Left lung (tissue), 10 donors: ENCODE results near the gene BMPR1B. TPM values are rescaled to one million over a fixed set of nuclear protein-coding genes. Genes with fewer than 3 reads are reported as not detected.

Experiments
- ATAC-seq: fragments of 200-7000 bp; cut with Tn5 transposase; one replicate; pipeline ENCODE4 v1.9.1; 2020; ENCODE audit warnings: moderate library complexity
- DNase-seq, 4 donors: peaks; one replicate each; pipeline ENCODE4 v3.0.0-alpha.2; 2013 to 2020
- H3K27ac ChIP-seq, 2 donors: fragments of 200-600 bp; sonication (generic) in 1 of 2; one replicate each; pipeline versions ENCODE4 v1.5.0 to v1.8.0; 2020 to 2021
- H3K27me3 ChIP-seq, 2 donors: fragments of 200-600 bp; sonication (generic) in 1 of 2; one replicate each; pipeline versions ENCODE4 v1.5.0 to v1.8.0; 2020 to 2021
- H3K36me3 ChIP-seq, 2 donors: fragments of 200-600 bp; sonication (generic) in 1 of 2; one replicate each; pipeline versions ENCODE4 v1.5.0 to v1.8.0; 2020 to 2021
- H3K4me1 ChIP-seq, 2 donors: fragments of 200-600 bp; one replicate each; pipeline ENCODE4 v1.8.0; 2021
- H3K4me3 ChIP-seq, 2 donors: fragments of 200-600 bp; sonication (generic) in 1 of 2; one replicate each; pipeline versions ENCODE4 v1.5.0 to v1.8.0; 2020 to 2021; ENCODE audit warnings: mild to moderate bottlenecking in 1 of 2
- H3K9me3 ChIP-seq, 2 donors: fragments of 200-600 bp; sonication (generic) in 1 of 2; one replicate each; pipeline versions ENCODE4 v1.5.0 to v1.8.0; 2020 to 2021
- intact Hi-C, 2 donors: fragments of 100-400 bp; cut with DNase I; formaldehyde crosslinking; loops; one replicate each; pipeline versions ENCODE4 v1.11.2 to v1.14.2; 2022
- polyA plus RNA-seq, 6 donors: library from polyadenylated mRNA; unstranded; fragments of 120-200 nt; gene quantifications; one replicate each; pipeline ENCODE4 v1.2.1, GENCODE V29; 2013; ENCODE audit not compliant: insufficient read length in 6 of 6
- total RNA-seq, 2 donors: library from RNA; stranded (reverse); fragmentation: NEBNext Ultra II Directional; extraction: Animal tissue kit (Norgen Biotek cat#: 25700); gene quantifications; one replicate each; pipeline ENCODE4 v1.2.1, GENCODE V29; 2021
- TF ChIP-seq, protein P1 (sequence below), 2 donors: fragments of 200-600 bp; sonication (generic) in 1 of 2; IDR thresholded peaks; one replicate each; pipeline versions ENCODE4 v1.5.0 to v1.8.0; 2021; ENCODE audit warnings: antibody characterized with exemption in 2 of 2
- donor health status: DM: no; HTN: yes; CAD: no.
- donor health status: DM: no; HTN: no; CAD: no.

Gene BMPR1B
- total and polyA plus RNA-seq, 8 donors = 0.61 to 3.3 (median 1.1) TPM

DNA sequence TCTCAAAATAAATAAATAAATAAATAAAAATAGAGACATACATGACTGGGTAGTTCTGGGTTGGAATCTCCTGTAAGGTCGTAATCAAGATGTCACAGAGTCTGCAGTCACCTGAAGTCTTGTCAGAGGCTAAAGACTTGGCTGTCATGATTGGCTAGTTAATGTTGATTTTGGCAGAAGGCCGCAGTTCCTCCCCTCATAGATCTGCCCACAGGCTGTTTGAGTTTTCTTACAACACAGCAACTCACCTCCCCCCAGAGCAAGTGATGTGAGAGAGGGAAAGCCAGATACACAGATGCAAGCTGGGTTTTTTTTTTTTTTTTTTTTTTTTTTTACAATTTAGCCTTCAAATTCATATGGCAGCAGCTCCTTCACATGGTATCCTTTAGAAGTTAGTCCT, 36.4 kb upstream of the BMPR1B start:
- ATAC-seq = no peak
- DNase-seq = no peak
- Histone ChIP-seq H3K27me3 (no peaks in the 10 kb centered on the region), H3K4me3 (no peak overlapping the region), H3K4me1 (no peaks in the 10 kb centered on the region), H3K27ac (no peak overlapping the region), H3K36me3 (no peaks in the 10 kb centered on the region), H3K9me3 (peaks cover 0 to 3% of the 10 kb centered on the region in 2 donors)
- TF ChIP-seq, protein P1, sequence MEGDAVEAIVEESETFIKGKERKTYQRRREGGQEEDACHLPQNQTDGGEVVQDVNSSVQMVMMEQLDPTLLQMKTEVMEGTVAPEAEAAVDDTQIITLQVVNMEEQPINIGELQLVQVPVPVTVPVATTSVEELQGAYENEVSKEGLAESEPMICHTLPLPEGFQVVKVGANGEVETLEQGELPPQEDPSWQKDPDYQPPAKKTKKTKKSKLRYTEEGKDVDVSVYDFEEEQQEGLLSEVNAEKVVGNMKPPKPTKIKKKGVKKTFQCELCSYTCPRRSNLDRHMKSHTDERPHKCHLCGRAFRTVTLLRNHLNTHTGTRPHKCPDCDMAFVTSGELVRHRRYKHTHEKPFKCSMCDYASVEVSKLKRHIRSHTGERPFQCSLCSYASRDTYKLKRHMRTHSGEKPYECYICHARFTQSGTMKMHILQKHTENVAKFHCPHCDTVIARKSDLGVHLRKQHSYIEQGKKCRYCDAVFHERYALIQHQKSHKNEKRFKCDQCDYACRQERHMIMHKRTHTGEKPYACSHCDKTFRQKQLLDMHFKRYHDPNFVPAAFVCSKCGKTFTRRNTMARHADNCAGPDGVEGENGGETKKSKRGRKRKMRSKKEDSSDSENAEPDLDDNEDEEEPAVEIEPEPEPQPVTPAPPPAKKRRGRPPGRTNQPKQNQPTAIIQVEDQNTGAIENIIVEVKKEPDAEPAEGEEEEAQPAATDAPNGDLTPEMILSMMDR (IDR thresholded peaks at IDR 0.05) = no peak
- intact Hi-C loops = no loop called here

DNA sequence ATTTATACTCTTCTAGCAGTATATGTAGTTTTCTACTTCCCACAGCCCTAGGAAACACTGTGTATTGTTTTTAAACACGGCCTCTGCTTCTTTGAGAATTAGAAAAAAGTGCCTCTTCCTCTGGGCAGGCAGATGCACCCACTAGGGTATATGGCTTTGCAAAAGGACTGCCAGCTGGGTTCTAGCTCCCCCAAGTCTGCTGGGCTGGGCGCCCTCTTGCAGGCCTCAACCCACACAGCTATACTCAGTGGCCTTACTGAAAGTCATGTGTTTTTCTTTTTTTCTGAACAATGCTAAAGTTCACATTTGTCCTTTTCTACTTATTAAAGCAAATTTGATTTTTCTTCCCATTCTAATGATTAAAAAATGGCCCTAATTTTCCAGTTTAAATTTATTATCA, 35.5 kb upstream of the BMPR1B start:
- H3K36me3 ChIP-seq = no peaks in the 10 kb centered on the region
- no peaks in the 10 kb centered on the region for H3K4me1 ChIP-seq
- intact Hi-C loops = no loop called here
- H3K4me3 ChIP-seq = no peak overlapping the region
- H3K27me3 ChIP-seq = no peaks in the 10 kb centered on the region
- ATAC-seq = no peak
- DNase-seq = no peak
- H3K27ac ChIP-seq = no peak overlapping the region
- peaks cover 0 to 3% of the 10 kb centered on the region in 2 donors for H3K9me3 ChIP-seq
- TF ChIP-seq, protein P1 (IDR thresholded peaks at IDR 0.05) = no peak

DNA sequence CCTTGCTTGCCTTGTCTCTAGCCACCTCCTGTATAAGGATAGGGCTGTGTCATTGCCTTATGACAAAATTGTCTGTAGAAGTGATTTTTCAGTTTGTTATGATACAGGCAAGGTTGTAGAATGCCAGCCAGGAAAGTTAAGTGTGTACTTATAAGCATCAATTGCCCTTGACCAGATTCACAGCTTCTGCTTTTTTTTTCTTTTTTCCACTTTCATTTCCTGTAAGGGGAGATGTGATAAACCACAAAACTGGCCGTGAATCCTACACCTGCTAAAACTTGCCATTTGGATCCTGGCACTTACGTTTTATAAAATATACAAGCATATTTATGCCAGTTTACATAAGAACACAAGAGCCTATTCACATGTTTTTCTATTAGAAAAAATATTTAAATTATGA, 35.0 kb upstream of the BMPR1B start:
- DNase-seq = no peak
- Histone ChIP-seq H3K9me3 (peaks cover 0 to 3% of the 10 kb centered on the region in 2 donors), H3K27me3 (no peaks in the 10 kb centered on the region), H3K27ac (no peak overlapping the region), H3K4me1 (no peaks in the 10 kb centered on the region), H3K4me3 (no peak overlapping the region), H3K36me3 (no peaks in the 10 kb centered on the region)
- TF ChIP-seq, protein P1 (IDR thresholded peaks at IDR 0.05) = no peak
- ATAC-seq = no peak
- intact Hi-C loops = no loop called here

DNA sequence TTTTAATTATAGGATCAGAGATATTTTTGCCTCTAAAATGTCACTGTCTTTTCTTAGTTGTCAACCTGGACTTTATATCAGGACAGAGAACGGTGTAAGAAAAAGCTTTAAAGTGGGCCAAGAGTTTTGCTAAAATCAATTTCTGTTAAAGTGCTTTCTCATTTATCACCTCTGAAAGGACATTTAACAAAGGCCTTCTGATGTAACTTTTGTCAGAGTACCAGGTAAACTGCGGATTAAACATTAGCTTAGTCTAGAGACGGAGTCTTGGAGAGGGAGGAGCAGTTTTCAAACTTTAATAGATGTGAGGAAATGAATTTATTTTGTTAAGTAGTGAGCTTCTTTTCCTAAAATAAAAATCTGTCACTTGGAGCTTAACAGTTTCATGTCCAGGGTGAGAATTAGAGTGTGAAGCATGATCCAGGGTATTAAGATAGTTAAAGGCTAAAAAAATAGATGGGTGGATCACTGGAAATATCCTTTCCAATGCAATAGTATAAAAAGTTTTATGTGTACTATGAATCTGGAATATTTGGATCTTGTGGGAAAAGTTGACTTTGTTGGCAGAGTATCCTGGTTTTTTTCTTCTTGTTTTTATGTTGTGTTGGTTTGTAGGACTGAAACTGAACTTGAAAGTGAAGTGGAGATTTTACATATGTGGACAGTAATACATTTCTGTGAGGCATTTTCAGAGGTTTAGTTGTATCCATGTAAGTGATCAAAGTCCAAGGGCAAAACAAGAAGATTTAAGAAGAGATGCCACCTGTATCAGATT, 33.6 kb upstream of the BMPR1B start:
- no peaks in the 10 kb centered on the region for H3K4me1 ChIP-seq
- no peaks in the 10 kb centered on the region for H3K36me3 ChIP-seq
- H3K9me3 ChIP-seq = peaks cover 0 to 3% of the 10 kb centered on the region in 2 donors
- no peak overlapping the region for H3K4me3 ChIP-seq
- ATAC-seq (no peak), DNase-seq (no peak)
- no peaks in the 10 kb centered on the region for H3K27me3 ChIP-seq
- intact Hi-C loops = no loop called here
- no peak overlapping the region for H3K27ac ChIP-seq
- TF ChIP-seq, protein P1 (IDR thresholded peaks at IDR 0.05) = no peak

DNA sequence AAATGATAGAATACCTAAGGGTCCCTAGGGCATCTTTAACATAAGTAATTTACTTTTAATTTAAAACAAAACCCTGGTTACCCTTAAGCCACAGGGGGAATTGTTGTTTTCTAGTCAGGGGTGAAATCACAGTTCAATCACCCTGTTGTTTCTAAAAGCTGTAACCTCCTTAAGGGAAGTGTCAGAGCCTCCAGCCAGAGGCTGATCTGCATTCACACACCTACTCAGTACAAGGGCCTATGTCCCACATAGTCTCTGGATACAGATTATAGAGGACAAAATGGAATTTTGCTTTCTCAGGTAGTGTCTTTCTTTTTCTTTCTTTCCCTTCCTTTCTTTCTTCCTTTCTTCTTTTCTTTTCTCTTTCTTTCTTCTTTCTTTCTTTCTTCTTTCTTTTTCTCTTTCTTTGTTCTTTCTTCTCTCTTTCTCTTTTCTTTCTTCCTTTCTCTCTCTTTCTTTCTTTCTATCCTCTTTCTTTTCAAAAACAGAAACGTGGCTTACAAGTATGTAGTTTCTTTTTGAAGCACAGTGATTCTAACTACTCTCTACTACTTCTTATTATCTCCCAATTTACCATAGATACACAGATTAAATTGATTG, 31.1 kb upstream of the BMPR1B start:
- Histone ChIP-seq H3K4me3 (no peak overlapping the region), H3K27me3 (no peaks in the 10 kb centered on the region), H3K9me3 (no peaks in the 10 kb centered on the region), H3K27ac (no peak overlapping the region), H3K36me3 (no peaks in the 10 kb centered on the region), H3K4me1 (no peaks in the 10 kb centered on the region)
- ATAC-seq = no peak
- no peak for DNase-seq
- intact Hi-C loops = no loop called here
- TF ChIP-seq, protein P1 (IDR thresholded peaks at IDR 0.05) = no peak
